ENCODE results near the gene CNN1.
"Not testable (repeated sequence)": the region's sequence is repeated elsewhere in the genome, so short reads cannot be mapped to it uniquely, and the experiment has no call there.

CNN1 gene

DNA sequence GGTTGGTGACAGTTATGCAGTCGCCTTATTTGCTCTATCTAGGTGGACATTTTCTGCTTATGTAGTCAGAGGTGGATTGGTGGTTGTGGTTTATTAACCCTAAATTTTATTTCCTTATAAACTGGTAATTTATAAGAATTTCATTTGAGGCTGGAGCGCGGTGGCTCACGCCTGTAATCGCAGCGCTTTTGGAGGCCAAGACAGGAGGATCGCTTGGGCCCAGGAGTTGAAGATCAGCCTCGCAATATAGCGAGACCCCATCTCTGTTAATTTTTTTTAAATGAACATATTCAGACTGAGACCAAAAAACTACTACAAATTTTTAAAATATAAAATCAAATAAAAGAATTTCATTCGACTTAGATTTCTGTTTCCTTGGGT, 59.4 kb downstream of the CNN1 start:
- TF ChIP-seq, protein P1, sequence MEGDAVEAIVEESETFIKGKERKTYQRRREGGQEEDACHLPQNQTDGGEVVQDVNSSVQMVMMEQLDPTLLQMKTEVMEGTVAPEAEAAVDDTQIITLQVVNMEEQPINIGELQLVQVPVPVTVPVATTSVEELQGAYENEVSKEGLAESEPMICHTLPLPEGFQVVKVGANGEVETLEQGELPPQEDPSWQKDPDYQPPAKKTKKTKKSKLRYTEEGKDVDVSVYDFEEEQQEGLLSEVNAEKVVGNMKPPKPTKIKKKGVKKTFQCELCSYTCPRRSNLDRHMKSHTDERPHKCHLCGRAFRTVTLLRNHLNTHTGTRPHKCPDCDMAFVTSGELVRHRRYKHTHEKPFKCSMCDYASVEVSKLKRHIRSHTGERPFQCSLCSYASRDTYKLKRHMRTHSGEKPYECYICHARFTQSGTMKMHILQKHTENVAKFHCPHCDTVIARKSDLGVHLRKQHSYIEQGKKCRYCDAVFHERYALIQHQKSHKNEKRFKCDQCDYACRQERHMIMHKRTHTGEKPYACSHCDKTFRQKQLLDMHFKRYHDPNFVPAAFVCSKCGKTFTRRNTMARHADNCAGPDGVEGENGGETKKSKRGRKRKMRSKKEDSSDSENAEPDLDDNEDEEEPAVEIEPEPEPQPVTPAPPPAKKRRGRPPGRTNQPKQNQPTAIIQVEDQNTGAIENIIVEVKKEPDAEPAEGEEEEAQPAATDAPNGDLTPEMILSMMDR (IDR thresholded peaks at IDR 0.05; ENCODE audit: extremely low read depth, missing control alignments): no peak
- no peak for DNase-seq (ENCODE audit: low spot score)

DNA sequence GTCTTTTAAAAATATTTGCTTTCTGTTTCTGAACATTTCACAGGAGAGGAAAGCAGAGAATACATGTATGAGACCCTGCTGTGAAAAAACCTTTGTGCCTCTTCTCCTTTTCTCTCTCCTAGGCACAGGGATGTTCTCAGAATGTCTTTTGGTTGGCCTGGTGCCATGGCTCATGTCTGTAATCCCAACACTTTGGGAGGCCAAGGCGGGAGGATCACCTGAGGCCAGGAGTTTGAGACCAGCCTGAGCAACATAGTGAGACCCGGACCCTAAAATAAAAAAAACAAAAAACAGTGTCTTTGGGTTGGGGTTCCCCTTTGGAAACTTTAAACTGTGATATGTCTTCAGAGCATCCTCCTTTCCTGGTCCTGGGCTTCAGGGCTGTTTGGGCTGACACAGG, 60.1 kb downstream of the CNN1 start:
- DNase-seq (ENCODE audit: low spot score): no peak
- TF ChIP-seq, protein P1 (IDR thresholded peaks at IDR 0.05; ENCODE audit: extremely low read depth, missing control alignments): no peak

DNA sequence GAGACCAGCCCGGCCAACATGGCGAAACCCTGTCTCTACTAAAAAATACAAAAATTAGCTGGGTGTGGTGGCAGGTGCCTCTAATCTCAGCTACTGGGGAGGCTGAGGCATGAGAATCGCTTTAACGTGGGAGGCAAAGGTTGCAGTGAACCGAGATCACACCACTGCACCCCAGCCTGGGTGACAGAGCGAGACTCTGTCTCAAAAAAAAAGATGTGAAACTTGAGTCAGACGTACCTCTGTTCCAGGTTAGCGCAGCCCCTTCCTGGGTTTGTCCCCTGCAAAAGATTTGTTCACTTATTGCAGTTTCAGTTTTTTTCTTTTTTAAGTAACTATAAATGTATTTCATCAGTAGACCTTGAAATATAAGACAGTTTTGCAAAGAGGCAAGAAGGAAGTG, 61.1 kb downstream of the CNN1 start:
- not testable (repeated sequence) for DNase-seq (ENCODE audit: low spot score)
